ENCODE measurements around the gene NRAS. TPM values are rescaled to one million over a fixed set of nuclear protein-coding genes. Genes with fewer than 3 reads are reported as not detected.

The NRAS gene
- total and polyA plus RNA-seq, 9 of the 15 experiments (the other 6 are each of a cell fraction or from before 2014, with no cell fraction given) = 40.7 to 94.5 (median 75.4) TPM

DNA sequence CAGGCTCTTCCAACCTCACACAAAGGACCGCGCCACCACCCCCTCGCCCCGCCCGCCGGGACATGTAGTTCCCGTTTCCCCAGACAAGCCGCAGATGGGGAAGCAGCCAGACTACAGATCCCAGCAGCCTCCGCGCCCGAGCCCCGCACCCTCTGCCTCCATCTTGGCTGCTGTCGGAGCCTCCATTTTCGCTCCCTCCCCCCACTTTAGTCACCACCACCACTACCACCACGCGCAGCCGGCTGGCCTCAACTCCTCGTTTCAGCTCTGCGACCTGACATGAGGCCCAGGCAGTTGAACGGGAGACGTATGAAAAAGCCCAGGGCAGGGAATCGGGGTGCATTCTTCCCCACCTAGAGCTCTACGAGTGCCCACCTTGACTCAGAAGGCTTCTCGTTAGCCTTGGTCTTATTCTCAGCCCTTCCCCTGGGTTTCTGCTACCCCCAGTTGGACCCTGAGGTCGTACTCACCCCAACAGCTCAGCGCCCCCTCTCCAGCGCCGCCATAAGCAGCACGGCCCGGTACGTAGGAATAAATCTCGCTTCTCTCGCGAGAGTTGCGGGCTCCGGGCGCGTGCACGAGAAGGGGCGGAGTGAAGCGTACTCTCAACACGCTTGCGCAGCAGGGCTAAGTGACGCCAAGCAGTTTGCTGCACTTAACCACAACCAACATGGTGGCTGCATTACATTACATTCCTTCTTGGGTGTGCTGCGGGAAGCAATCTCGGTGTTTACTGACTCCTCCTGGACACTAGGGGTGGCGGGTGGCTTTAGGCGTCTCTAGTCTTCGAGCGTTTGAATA is 41.1 kb upstream of the NRAS start, which contains the start of gene CSDE1 (continued):
- TF ChIP-seq HEY1 (CRISPR knock-in tag; IDR thresholded peaks at IDR 0.05; ENCODE audit: borderline replicate concordance) (peak; percentile 39; the same call in 1 of the 2 replicates), KLF13 (tag; IDR thresholded peaks at IDR 0.05; ENCODE audit: borderline replicate concordance, low read depth) (no peak), PHF21A (IDR thresholded peaks at IDR 0.05; ENCODE audit: borderline replicate concordance, low read depth) (no peak), RNF2 (IDR thresholded peaks at IDR 0.05) (no peak), RB1 (IDR thresholded peaks at IDR 0.05; ENCODE audit: low read depth) (peak; percentile 33; the same call in 1 of the 2 replicates), CHD1 (IDR thresholded peaks at IDR 0.05; ENCODE audit: low read length) (peak; percentile 100), KHSRP (IDR thresholded peaks at IDR 0.05) (no peak), MTF1 (CRISPR knock-in tag; IDR thresholded peaks at IDR 0.05; ENCODE audit: borderline replicate concordance) (no peak), KLF10 (CRISPR knock-in tag; IDR thresholded peaks at IDR 0.05) (no peak), ZNF583 (CRISPR knock-in tag; IDR thresholded peaks at IDR 0.05) (peak; percentile 83), NFIC (IDR thresholded peaks at IDR 0.05) (peak; percentile 46), HDAC8 (tag; IDR thresholded peaks at IDR 0.05) (peak; percentile 39; the same call in 1 of the 2 replicates), NFRKB (IDR thresholded peaks at IDR 0.05; ENCODE audit: low read depth) (peak; percentile 100), C11orf30 (IDR thresholded peaks at IDR 0.05; ENCODE audit: low read depth) (peak; percentile 55; the same call in 1 of the 2 replicates), TCFL5 (CRISPR knock-in tag; conservative IDR thresholded peaks at IDR 0.05) (no peak), EP400 (IDR thresholded peaks at IDR 0.05) (peak; percentile 99), ZNF79 (CRISPR knock-in tag; IDR thresholded peaks at IDR 0.05; ENCODE audit: low read depth) (no peak)
- TF ChIP-seq, protein P1, sequence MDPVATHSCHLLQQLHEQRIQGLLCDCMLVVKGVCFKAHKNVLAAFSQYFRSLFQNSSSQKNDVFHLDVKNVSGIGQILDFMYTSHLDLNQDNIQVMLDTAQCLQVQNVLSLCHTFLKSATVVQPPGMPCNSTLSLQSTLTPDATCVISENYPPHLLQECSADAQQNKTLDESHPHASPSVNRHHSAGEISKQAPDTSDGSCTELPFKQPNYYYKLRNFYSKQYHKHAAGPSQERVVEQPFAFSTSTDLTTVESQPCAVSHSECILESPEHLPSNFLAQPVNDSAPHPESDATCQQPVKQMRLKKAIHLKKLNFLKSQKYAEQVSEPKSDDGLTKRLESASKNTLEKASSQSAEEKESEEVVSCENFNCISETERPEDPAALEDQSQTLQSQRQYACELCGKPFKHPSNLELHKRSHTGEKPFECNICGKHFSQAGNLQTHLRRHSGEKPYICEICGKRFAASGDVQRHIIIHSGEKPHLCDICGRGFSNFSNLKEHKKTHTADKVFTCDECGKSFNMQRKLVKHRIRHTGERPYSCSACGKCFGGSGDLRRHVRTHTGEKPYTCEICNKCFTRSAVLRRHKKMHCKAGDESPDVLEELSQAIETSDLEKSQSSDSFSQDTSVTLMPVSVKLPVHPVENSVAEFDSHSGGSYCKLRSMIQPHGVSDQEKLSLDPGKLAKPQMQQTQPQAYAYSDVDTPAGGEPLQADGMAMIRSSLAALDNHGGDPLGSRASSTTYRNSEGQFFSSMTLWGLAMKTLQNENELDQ (CRISPR knock-in tag; IDR thresholded peaks at IDR 0.05; ENCODE audit: borderline replicate concordance) = no peak
- TF ChIP-seq, protein P2, sequence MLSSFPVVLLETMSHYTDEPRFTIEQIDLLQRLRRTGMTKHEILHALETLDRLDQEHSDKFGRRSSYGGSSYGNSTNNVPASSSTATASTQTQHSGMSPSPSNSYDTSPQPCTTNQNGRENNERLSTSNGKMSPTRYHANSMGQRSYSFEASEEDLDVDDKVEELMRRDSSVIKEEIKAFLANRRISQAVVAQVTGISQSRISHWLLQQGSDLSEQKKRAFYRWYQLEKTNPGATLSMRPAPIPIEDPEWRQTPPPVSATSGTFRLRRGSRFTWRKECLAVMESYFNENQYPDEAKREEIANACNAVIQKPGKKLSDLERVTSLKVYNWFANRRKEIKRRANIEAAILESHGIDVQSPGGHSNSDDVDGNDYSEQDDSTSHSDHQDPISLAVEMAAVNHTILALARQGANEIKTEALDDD (IDR thresholded peaks at IDR 0.05) = peak; percentile 54; the same call in 1 of the 2 replicates
- TF ChIP-seq, protein P3, sequence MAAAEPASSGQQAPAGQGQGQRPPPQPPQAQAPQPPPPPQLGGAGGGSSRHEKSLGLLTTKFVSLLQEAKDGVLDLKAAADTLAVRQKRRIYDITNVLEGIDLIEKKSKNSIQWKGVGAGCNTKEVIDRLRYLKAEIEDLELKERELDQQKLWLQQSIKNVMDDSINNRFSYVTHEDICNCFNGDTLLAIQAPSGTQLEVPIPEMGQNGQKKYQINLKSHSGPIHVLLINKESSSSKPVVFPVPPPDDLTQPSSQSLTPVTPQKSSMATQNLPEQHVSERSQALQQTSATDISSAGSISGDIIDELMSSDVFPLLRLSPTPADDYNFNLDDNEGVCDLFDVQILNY (CRISPR knock-in tag; IDR thresholded peaks at IDR 0.05) = 0 out of 2 replicates have a peak, but pooled peaks have one; percentile 55
- TF ChIP-seq, protein P4, sequence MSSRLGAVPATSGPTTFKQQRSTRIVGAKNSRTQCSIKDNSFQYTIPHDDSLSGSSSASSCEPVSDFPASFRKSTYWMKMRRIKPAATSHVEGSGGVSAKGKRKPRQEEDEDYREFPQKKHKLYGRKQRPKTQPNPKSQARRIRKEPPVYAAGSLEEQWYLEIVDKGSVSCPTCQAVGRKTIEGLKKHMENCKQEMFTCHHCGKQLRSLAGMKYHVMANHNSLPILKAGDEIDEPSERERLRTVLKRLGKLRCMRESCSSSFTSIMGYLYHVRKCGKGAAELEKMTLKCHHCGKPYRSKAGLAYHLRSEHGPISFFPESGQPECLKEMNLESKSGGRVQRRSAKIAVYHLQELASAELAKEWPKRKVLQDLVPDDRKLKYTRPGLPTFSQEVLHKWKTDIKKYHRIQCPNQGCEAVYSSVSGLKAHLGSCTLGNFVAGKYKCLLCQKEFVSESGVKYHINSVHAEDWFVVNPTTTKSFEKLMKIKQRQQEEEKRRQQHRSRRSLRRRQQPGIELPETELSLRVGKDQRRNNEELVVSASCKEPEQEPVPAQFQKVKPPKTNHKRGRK (tag; IDR thresholded peaks at IDR 0.05) = no peak
- TF ChIP-seq, protein P5, sequence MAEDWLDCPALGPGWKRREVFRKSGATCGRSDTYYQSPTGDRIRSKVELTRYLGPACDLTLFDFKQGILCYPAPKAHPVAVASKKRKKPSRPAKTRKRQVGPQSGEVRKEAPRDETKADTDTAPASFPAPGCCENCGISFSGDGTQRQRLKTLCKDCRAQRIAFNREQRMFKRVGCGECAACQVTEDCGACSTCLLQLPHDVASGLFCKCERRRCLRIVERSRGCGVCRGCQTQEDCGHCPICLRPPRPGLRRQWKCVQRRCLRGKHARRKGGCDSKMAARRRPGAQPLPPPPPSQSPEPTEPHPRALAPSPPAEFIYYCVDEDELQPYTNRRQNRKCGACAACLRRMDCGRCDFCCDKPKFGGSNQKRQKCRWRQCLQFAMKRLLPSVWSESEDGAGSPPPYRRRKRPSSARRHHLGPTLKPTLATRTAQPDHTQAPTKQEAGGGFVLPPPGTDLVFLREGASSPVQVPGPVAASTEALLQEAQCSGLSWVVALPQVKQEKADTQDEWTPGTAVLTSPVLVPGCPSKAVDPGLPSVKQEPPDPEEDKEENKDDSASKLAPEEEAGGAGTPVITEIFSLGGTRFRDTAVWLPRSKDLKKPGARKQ (CRISPR knock-in tag; IDR thresholded peaks at IDR 0.05) = no peak
